Embryonic facial prominence (tissue), 1 donor: ENCODE measurements around the gene FAM89A.
"Not testable (repeated sequence)": the region's sequence is repeated elsewhere in the genome, so short reads cannot be mapped to it uniquely, and the experiment has no call there.

ENCODE experiments used
- DNase-seq: peaks from one replicate; pipeline ENCODE4 v3.0.0-alpha.2; 2016; ENCODE audit errors: extremely low spot score

The FAM89A gene

GRCh38 chr1:231035799-231036198 is 4.3 kb downstream of the FAM89A start:
- no peak for DNase-seq

GRCh38 chr1:231032963-231033362 is 7.1 kb downstream of the FAM89A start:
- DNase-seq, result no peak

- no peak for DNase-seq
Observed at GRCh38 chr1:231029841-231030240, 10.2 kb downstream of the FAM89A start.

- DNase-seq, result not testable (repeated sequence)
Observed at GRCh38 chr1:231029247-231029646, 10.8 kb downstream of the FAM89A start.

GRCh38 chr1:231028682-231029081 is 11.4 kb downstream of the FAM89A start:
- no peak for DNase-seq

- no peak for DNase-seq
Observed at GRCh38 chr1:231027971-231028370, 12.1 kb downstream of the FAM89A start.

- no peak for DNase-seq
Observed at GRCh38 chr1:231027136-231027925, 12.7 kb downstream of the FAM89A start.

- no peak for DNase-seq
Observed at GRCh38 chr1:231026576-231026975, 13.5 kb downstream of the FAM89A start.

- no peak for DNase-seq
Observed at GRCh38 chr1:231023150-231023549, 16.9 kb downstream of the FAM89A start.

- not testable (repeated sequence) for DNase-seq
Observed at GRCh38 chr1:231022543-231022942, 17.5 kb downstream of the FAM89A start.

GRCh38 chr1:231021540-231022031 is 18.5 kb downstream of the FAM89A start:
- no peak for DNase-seq

GRCh38 chr1:231020816-231021215 is 19.2 kb downstream of the FAM89A start:
- no peak for DNase-seq

GRCh38 chr1:231020139-231020601 is 19.9 kb downstream of the FAM89A start:
- no peak for DNase-seq

GRCh38 chr1:231019711-231020110 is 20.3 kb downstream of the FAM89A start:
- no peak for DNase-seq

GRCh38 chr1:231016966-231017365 is 23.1 kb downstream of the FAM89A start:
- no peak for DNase-seq

- DNase-seq, result no peak
Observed at GRCh38 chr1:231016234-231016633, 23.8 kb downstream of the FAM89A start.

- DNase-seq, result no peak
Observed at GRCh38 chr1:231013391-231014015, 26.6 kb downstream of the FAM89A start.

GRCh38 chr1:231011963-231012362 is 28.1 kb downstream of the FAM89A start:
- DNase-seq, result no peak

- no peak for DNase-seq
Observed at GRCh38 chr1:231011360-231011759, 28.7 kb downstream of the FAM89A start.

GRCh38 chr1:231007535-231007934 is 32.5 kb downstream of the FAM89A start:
- not testable (repeated sequence) for DNase-seq

GRCh38 chr1:231001892-231002291 is 38.2 kb downstream of the FAM89A start:
- DNase-seq, result no peak

- DNase-seq, result no peak
Observed at GRCh38 chr1:231000639-231001038, 39.4 kb downstream of the FAM89A start.

GRCh38 chr1:231000201-231000600 is 39.9 kb downstream of the FAM89A start:
- no peak for DNase-seq
